Thyroid gland (tissue), 4 donors: Measurements from ENCODE around the gene C22orf42.
"Not testable (repeated sequence)": the region's sequence is repeated elsewhere in the genome, so short reads cannot be mapped to it uniquely, and the experiment has no call there.

Experiments
- CTCF ChIP-seq, 6 experiments: fragments of 200-600 bp in 3 of 6; fragments of 450-650 bp in 3 of 6; sonication (generic) in 3 of 6; IDR thresholded peaks; one replicate each; pipeline ENCODE4 v1.5.1; 2016 to 2019; ENCODE audit warnings: antibody characterized with exemption in 6 of 6, mild to moderate bottlenecking in 2 of 6, inconsistent platforms in 1 of 6, moderate library complexity in 1 of 6
- POLR2A ChIP-seq, 2 donors: fragments of 450-650 bp; IDR thresholded peaks; one replicate each; pipeline ENCODE4 v1.6.1; 2017; ENCODE audit warnings: antibody characterized with exemption in 2 of 2, mild to moderate bottlenecking in 2 of 2, moderate library complexity in 1 of 2

GRCh38 chr22:32136881-32137280, 22.2 kb downstream of the C22orf42 start:
- not testable (repeated sequence) for TF ChIP-seq CTCF, POLR2A (IDR thresholded peaks at IDR 0.05)
